HG02981 (cell line): ENCODE results near the gene BACE2.
"Not testable (repeated sequence)": the region's sequence is repeated elsewhere in the genome, so short reads cannot be mapped to it uniquely, and the experiment has no call there.

ENCODE experiments used
- ATAC-seq: cut with Tn5 transposase; IDR thresholded peaks from one replicate; pipeline ENCODE4 v1.9.1; 2021; ENCODE audit warnings: mild to moderate bottlenecking, moderate library complexity; ENCODE audit not compliant: unreplicated experiment

BACE2 gene

DNA sequence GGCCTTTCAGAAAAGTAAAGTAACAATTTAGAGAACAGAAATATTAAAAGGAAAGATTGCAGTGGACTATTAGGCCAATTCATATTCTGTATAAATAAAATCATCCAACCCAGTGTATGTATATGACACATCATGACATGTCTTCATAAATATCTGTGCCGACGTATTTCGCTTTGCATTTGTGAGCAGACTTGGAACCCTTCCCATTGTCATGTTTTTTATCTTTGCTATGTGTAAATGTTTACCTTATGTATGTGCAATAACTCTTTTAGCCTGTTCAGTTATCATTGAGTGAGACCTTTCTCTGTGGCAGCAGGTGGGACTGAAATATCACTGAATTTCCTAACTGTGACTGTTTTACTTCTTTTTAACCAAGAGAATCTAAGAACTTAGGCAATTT, 90.7 kb downstream of the BACE2 start:
- ATAC-seq: no peak

DNA sequence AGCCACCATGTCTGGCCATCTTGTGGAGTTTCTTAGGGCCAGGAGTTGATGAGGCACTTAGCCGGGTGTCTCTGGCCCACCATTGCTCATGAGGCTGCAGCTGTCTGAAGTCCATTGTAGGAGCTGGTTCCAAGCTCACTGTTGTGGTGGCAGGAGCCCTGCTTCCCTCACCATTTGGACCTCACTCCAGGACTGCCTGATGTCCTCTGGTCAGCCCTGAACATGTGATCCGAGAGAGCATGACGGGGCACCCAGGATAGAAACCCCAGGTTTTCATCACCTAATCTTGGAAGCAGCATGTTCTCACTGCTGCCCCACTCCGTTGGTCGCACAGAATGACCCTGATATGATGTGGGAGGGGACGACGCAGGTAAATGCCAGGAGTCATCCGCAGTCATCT, 92.5 kb downstream of the BACE2 start:
- no peak for ATAC-seq

DNA sequence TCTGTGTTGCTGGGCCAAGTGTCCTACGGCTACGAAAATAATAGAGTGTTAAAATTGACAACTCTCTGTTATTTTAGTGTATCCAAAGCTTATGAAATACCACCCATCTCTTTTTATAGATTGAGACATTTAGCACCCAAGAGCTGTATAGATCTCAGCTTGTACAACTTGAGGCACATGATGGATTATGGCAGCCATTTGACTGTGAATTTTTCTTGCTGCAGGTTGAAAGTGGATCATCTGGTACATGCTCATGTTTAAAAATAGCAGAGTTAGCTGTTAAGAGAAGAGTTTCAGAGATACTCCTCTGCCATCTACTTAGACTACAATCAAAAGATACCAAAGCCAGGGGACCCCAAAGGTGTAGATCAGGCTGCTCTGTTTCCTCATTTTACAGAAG, 99.4 kb downstream of the BACE2 start:
- ATAC-seq: no peak

DNA sequence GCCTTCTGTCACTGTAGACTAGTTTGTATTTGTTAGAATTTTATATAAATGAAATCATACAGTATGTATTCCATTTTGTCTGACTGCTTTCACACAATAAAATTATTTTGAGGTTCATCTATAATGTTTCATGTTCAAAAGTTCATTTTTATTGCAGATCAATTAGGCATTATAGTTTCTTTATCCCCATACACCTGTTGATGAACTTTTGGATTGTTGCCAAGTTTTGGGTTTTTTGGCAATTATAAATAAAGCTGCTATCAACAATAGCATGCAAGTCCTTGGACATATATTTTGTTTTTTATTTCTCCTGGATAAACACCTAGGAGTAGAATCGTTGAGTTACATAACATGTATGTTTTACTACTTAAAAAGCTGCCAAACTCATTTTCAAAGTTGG, 101.6 kb downstream of the BACE2 start:
- ATAC-seq: no peak

DNA sequence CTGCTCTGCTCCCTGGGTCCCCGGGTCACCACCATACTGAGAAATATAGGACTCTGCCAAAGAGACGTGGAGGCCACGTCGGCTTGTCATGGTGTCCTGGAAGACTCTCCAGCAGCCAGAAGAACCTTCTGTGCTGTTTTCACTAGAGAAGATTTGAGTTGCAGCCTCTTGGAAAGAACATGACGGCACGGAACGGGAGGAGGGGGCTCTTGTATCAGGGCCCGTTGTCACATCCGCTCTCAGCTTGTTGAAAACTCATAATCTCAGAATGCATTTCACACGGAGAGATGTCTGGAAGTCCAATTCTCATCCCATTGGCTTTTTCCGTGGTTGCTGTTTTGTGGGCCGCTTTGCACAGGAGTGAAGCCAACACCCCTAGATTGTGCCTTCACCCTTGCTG, 109.2 kb downstream of the BACE2 start:
- ATAC-seq: no peak

DNA sequence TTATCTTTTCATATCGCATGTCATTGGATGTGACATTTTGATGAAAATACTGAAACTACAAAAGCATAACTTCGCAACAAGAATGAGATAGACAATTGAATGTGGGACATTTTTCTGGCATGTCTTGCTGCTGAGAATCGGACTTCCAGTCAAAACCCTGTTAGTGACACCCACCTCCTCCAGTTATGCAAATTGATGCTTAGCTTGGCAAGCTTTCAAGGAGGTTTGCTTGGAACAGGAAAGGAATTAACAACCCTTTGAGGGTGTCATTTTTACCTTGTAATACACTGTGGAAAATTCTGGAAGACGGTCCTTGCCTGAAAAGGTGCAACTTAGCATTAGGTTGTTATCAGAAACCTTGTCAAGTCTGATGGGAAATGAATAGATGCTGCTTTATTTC, 109.9 kb downstream of the BACE2 start:
- ATAC-seq: no peak

DNA sequence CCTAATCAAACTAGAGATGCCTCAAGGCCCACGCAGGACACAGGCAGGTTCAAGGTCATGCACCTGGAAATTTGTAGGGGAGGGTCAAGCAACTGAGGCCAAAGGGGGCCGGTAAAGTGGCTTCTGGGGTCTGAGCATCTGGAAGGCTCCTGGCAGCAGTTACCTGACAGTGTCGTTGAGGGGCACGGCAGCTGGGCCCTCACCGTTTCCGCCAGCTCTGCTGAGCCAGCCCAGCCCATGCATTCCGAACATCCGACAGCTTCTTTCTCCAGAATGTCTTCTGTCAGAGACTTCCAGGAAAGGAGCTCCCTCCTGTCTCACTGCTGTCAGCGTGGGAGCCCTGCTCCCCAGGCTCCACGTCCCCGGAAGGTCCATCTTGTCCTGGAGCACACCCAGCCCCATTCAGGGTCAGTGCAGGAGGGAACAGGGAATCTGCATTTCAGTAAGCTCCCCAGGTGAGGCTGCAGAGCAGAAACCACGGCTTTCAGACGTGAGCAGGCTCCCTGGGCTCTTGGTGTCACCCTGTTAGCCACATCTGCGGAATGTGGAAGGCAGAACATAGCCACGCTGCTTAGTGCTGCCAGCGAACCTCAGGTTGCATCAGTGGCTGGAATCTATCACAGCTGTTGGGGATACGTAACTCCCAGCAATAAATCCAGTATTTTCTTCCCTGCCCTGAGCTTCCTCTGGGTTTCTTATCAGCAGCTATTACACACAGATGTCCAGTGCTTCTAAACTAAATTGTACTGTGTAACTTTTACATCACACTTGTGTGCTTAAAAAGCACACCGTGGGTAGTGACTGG, 112.4 kb downstream of the BACE2 start:
- no peak for ATAC-seq

DNA sequence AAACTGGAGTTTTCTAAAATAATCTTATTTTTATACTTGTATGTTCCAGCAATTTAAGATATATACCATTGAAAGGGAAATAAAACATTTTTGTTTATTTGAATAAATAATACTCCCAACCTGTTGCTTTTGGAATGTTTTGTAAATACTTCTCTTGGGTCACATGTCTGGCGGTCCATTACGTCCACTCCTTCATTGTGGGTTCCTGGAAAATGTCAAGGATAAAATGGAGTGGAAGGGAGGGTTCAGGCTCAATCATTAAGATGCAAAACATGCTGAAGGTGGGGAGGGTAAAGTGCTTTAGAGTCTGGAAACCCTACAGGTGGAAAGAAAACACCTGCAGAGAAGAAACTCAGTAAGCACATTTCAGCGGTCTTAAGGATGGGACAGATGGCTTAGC, 114.5 kb downstream of the BACE2 start:
- ATAC-seq: no peak

DNA sequence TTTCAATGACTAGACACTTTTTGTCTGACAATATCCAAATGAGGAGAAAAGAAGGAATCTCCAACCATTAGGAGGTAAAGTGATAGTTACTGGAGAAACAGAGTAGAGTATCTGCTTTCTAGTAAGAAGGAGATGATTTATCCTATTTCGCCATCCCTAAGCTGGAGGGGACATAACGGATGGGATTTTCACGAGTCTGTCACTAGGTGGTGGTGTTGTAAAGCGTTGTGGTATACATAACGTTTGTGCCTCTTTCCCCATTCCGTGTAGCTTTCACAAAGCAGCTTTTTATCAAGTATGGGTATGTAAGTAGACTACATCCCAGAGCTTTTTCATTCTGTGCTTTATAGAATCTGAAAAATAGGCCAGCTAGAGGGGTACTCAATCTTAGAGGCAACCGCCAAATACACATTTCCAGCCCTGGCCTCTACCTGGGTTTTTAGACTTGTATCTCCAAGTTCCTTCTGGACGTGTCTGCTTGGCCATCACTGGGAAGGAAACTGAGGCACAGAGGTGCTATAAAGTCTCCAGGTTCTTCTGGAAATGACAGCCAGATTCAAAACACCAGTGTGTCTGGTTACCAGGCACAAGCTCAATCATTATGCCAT, 115.4 kb downstream of the BACE2 start:
- ATAC-seq: no peak

DNA sequence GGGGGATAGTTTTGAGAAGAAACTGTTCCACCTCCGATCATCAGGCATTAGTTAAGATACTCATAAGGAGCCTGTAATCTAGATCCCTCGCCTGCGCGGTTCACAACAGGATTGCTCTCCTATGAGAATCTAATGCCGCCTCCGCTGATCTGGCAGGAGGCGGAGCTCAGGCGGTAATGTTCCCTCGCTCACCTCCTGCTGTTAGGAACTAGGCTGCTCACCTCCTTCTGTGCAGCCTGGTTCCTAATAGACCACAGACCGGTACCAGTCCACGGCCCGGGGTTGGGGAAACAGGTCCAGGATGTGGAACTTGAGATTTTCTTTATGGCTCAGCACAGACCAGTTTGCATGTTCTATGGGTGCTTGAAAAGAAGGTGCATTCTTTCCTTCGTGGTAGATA, 121.5 kb downstream of the BACE2 start:
- ATAC-seq: no peak

DNA sequence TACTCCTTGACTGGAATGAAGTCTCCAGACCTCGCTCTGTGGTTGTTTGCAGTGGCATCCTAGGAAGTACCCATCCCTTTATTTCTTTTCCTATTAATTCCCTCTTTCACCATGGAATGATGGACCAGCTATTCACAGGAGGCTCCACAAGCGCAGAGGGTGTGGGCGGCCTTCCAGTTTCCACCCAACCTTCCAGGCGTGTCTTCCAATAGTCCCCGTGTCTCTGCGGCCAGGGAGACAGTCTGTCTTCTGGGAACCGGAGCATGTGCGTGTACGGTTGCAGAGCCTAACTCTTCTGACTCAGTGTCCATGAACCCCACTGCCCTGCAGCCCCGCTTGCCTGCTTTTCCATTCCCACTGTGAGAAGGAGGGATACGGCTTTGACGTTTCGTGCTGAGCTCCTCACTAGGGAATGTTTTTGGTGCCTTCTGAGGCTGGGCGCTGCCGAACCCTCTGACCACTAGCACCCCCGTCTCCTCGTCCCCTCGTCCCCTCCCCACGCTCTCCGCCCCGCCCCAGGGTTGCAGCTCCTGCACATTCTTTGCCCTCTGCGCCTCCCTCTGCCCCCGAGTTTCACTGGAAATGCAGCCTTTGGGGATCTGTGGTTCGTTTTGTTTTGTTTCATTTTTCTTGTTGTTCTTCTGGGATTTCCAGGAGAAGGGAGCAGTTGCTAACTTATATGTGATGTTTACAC, 122.3 kb downstream of the BACE2 start:
- no peak for ATAC-seq

DNA sequence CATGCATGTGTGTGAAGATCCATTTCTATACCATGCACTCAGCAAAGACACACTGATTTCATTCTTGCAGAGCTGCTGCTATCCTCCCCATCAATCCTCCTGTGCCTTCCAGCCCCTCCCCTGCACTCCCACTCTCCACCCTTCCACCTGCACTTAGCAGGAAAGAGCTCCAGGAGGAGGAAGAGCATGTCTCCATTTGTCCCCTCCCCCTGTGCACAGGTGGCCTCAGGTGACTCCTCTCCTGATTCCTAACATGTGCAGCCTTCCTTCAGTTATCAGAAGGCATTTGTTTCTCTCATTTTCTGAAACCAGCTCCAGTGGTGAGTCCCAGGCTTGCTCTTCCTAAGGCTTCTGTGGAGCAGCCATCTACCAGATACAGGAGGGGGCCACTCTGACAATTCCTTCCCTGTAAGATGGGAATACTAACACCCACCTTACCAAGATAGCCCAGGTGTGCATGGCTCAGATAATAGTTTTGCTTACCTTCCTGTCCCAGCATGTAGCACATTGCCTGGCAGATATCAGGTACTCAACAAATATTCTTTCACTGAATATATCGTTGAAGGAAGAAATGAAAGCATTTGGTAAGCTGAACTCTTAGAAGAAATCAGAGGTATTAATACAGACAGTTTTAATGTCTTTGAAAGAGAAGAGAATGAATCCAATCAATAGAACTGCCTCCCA, 126.7 kb downstream of the BACE2 start:
- no peak for ATAC-seq

DNA sequence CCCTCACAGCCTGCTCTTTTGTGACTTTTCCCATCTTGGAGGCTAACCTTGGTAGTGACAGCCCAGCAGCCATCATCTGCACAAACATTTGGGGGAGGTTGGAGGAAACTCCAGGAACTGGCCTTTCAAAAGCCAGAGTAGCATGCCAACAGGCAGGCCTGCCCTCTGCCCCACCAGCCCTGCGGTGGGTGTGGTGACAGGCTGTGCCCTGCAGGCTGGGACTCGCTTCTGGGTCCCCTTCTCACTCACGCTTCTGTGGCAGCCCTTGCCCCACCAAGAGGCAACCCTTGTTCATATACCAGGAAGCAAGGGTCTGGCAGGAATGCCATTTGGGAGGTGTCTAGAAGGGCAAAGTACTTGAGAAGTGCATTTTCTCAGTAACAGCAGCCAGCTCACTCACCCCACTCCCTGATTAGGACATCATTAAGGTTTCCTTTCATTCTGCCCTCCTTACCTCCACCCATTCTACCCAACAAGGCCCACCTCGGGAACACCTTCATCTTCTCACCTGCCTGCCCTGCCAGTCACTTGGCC, 127.8 kb downstream of the BACE2 start:
- ATAC-seq: no peak

DNA sequence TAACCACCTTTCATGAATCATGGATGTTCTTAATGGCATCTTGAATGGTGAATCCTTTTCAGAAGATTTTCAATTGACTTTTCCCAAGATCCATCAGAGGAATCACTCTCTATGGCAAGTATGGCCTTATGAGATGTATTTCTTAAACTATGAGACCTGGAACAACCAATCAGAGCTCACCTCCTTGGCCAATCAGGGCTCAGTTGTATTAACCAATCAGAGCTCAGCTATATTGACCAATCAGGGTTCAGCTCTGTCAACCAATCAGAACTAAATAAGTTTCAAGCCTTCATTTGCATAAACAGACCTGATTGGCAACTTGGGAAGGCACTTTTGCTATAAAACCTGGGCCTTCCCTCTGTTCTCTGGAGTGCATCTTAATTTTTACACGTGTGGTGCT, 135.0 kb downstream of the BACE2 start:
- ATAC-seq: no peak

DNA sequence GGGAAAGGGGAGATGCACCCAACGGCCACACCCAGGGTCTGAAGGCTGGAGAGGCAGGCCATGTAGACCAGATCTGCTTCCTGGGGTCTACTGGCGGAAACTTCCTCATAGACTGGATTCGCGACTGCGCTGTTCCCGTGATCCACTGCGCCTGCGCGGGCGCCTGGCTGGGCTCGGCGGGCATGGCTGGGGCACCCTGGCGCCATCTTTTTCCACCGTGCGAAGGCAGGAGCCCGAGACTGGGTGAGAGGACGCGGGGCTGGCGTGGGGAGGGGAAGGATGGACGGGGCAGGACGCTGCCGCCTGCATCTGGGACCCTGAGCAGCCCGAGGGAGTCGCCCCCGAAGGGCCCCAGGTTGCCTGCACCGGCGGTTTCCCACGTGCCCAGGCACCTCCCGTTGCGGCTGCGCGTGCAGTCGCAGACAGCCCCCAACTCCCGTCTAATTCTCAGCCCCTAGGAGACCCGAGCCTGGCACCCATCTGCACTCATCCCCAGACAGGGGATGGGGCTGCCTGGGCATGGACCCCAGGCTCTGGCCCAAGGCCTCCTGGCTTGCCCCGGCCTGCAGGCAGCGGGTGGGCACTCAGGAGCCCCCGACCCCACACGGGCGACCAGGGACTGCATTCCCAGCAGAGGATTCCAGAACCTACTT, 136.2 kb downstream of the BACE2 start:
- no peak for ATAC-seq

DNA sequence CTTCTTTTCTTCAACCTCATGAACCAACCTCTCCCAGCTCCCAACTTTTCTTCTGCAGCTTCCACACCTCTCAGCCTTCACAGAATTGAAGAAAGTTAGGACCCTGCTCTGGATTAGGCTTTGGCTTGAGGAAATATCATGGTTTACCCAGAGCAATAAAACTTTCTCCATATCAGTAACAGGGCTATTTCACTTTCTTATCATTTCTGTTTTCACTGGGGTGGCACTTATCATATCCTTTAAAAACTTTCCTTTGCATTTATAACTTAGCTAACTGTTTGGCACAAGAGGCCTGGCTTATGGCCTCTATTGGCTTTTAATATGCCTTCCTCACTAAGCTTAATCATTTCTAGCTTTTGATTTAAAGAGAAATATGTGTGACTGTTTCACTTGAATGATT, 139.3 kb downstream of the BACE2 start:
- ATAC-seq: no peak

DNA sequence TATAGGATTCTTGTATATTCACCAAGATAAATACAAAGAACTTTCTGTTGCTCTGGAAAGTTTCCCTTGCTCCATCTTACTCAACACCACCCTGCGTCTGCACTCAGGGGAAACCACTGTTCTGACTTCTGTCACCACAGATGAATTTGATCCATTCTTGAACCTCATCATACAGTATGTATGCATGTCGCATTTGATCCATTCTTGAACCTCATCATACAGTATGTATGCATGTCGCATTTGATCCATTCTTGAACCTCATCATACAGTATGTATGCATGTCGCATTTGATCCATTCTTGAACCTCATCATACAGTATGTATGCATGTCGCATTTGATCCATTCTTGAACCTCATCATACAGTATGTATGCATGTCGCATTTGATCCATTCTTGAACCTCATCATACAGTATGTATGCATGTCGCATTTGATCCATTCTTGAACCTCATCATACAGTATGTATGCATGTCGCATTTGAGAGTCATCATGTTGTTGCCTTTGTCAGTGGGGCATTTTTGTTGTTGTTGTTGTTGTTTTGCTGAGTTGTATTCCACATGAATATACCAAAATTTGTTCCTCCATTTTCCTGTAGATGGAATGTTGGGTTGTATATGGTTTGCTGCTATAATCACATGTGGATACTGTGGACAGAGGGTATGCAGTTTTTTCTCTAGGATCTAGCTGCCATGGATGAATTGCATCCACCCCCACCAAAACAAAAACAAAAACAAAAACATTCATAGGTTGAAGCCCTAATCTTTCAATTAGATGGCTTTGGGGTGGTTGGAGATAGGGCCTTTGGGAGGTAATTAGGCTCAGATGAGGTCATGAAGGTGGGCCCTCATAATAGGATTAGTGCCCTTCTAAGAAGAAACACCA, 145.6 kb downstream of the BACE2 start:
- ATAC-seq: not testable (repeated sequence)

DNA sequence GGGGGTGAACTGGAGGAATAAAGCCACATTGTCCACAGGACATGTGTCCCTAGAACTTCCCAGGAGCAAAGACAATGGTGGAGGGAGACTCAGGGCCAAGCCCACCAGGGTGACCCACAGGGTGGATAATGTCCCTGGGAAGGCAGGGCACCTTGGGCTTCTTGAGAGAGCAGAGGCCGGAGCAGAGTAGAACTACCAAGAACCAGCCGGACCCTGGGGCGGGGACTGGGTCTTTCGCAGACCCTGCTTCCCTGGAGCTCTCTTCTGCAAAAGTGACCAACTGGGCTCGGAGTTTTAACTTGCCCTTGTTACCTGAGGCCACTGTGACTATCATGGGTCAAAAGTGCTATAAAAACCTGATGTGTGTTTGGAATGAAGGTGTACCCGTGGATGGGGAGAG, 147.8 kb downstream of the BACE2 start:
- no peak for ATAC-seq

DNA sequence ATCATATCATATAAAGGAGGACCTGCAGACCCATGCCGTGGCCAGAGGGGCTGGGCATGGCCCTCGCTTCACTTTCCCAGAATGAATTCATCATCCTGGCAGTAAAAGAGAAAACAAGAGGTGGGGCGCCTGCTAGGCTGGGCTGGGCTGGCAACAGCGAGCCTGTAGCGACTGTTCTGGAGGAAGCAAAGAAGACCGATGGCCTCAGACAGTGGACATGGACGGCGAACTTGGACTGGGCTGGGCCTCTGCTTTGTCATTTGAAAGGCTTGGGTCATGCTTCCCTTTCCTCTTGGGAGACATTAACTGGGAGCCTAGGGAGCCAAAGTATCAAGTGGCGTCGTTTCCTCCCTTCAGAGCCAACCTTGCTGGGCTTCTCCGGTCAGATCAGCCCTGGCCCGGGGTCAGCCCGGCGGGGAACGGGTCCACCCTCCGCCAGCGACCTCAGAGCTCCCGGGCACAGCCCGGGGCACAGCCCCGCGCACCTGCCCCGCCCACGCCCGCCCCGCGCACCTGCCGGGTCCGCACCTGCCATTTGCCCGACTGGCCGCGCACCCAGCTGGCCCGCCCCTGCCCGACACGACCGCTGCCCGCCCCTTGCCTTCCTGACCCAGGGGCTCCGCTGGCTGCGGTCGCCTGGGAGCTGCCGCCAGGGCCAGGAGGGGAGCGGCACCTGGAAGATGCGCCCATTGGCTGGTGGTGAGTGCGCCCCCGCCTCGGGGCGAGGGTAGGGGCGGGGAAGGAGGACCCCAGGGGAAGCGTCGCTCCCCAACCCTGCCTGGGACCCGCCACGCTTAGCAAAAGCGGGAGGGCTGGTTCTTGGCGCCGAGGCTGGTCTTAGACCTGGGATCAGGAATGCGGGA, 148.5 kb downstream of the BACE2 start, which contains the start of gene FAM3B:
Gene FAM3B, plus strand, starts transcription at position 602 of the 863 bp plus-strand sequence. Its CDS starts 79 bp downstream, at position 681.
- no peak for ATAC-seq
